HEK293 (cell line): ENCODE results near the gene ABCA7.

Source experiments
- ZBTB21 ChIP-seq: fragments of 450-650 bp; formaldehyde crosslinking; IDR thresholded peaks from 2 replicates; pipeline ENCODE4 v1.5.1; 2017; ENCODE audit warnings: missing biosample characterization, missing genetic modification characterization
- ZNF423 ChIP-seq: fragments of 450-650 bp; formaldehyde crosslinking; IDR thresholded peaks from 2 replicates; pipeline ENCODE4 v1.5.1; 2016; ENCODE audit warnings: missing biosample characterization, missing genetic modification characterization

- TF ChIP-seq ZBTB21 (tag by site-specific recombination) (no peak), ZNF423 (no peak)
Observed at GRCh38 chr19:1110809-1111640, 71.1 kb downstream of the ABCA7 start.
